DMS114 treated with DMSO at 0.1 percent for 48 hours (cell line): Measurements from ENCODE around the gene FHOD1.
A peak's percentile ranks its signal among the peaks of the same experiment; 100 is the strongest.

ENCODE experiments used
- DNase-seq: peaks from one replicate; lab custom pipeline; 2025; ENCODE audit not compliant: unreplicated experiment; lab: John Stamatoyannopoulos, UW

FHOD1 gene

GRCh38 chr16:67179421-67180080, 67.7 kb downstream of the FHOD1 start:
- DNase-seq, result peak; percentile 45
